HUES64 (cell line): ENCODE measurements around the gene IFT27.

Experiments
- H3K27ac ChIP-seq: 2 replicates; pipeline ENCODE4 v1.7.0; 2013; ENCODE audit warnings: low read depth, low read length, inconsistent platforms
- H3K27me3 ChIP-seq: 2 replicates; pipeline ENCODE4 v1.6.1; 2013; ENCODE audit warnings: mild to moderate bottlenecking, low read length; ENCODE audit not compliant: insufficient read depth
- H3K36me3 ChIP-seq: 2 replicates; pipeline ENCODE4 v1.6.1; 2013; ENCODE audit warnings: mild to moderate bottlenecking, low read length; ENCODE audit not compliant: insufficient read depth
- H3K4me1 ChIP-seq: 2 replicates; pipeline ENCODE4 v1.6.1; 2013; ENCODE audit warnings: mild to moderate bottlenecking, low read length, moderate library complexity; ENCODE audit not compliant: insufficient read depth
- H3K4me3 ChIP-seq: 2 replicates; pipeline ENCODE4 v1.5.1; 2013; ENCODE audit warnings: mild to moderate bottlenecking, low read length, moderate library complexity
- H3K9ac ChIP-seq: 2 replicates; pipeline ENCODE4 v1.6.1; 2013; ENCODE audit warnings: mild to moderate bottlenecking, low read depth, low read length
- H3K9me3 ChIP-seq: 2 replicates; pipeline ENCODE4 v1.6.1; 2013; ENCODE audit warnings: low read depth, low read length; ENCODE audit not compliant: insufficient read depth
- WGBS: fragments of 150-250, 120-280 bp; methylation state at CpG from one replicate; pipeline ENCODE4 v1.1.7; 2013; ENCODE audit warnings: missing lambda C conversion rate; 5-methylcytosine and 5-hydroxymethylcytosine counted together

IFT27 gene

DNA sequence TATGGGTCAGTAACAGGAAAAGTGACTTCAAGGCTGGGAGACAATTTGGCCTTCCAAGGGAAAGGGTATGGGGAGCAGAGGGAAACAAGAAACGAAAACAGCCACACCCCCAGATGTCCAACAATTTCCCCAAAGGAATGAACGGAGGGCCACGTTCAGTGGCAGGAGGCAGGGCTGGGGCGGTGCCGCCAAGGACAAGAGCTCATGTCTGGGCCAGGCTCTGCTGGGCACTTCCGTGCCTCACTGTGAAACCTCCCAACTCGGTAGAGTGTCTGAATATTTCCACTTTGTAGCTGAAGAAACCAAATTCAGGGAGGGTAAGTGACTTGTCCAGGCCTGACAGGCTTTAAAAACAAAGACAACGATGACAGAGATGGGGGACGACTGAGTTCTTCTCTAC lies 11.9 kb downstream of the IFT27 start:
- H3K4me3 ChIP-seq = no peak overlapping the region
- no peaks in the 10 kb centered on the region for H3K9me3 ChIP-seq
- peaks cover 40% of the 10 kb centered on the region for H3K36me3 ChIP-seq
- H3K27me3 ChIP-seq = no peaks in the 10 kb centered on the region
- H3K4me1 ChIP-seq = no peaks in the 10 kb centered on the region
- no peak overlapping the region for H3K27ac ChIP-seq
- H3K9ac ChIP-seq = no peak overlapping the region
- 95% methylated on average over 9 of the region's 9 CpGs for WGBS

- Histone ChIP-seq H3K27ac (no peak overlapping the region), H3K4me3 (no peak overlapping the region), H3K9me3 (no peaks in the 10 kb centered on the region), H3K27me3 (no peaks in the 10 kb centered on the region), H3K36me3 (peaks cover 40% of the 10 kb centered on the region), H3K9ac (no peak overlapping the region), H3K4me1 (no peaks in the 10 kb centered on the region)
- WGBS = 93% methylated on average over 8 of the region's 8 CpGs
Observed at GRCh38 chr22:36763576-36763975, 12.3 kb downstream of the IFT27 start.

- H3K4me3 ChIP-seq = no peak overlapping the region
Observed at GRCh38 chr22:36762687-36763260, 13.1 kb downstream of the IFT27 start.

DNA sequence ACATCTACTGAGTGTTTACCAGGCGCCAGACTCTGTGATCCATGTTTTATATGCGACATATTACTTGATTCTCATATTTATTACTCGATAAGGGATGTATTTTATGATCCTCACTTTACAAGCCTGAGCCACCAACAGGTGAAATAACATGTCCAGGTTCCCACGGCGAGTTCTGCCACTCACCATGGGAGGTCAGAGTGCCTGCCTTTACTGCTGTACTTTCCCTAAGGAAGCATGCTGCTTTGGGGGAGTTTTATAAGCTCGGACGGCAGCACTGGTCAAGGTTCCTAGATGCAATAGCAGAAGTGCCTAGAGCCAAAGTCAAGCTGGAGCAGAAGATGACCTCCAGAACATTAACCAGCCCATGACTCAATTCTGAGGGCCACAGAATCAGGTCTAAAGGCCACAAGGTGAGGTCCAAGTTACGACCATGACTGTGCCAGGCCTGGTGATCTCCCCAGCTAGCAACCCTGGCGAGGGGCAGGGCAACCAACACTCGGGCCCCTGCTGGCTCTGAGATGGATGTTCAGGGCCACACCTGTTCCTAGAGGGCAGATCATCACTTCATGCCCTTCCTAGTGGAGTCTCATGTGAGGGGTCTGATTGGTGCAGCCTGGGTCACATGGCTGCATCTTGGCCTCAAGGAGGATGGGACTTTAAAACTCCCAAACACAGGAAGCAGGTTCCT lies 14.2 kb downstream of the IFT27 start:
- H3K27me3 ChIP-seq = no peaks in the 10 kb centered on the region
- H3K27ac ChIP-seq = no peak overlapping the region
- H3K4me3 ChIP-seq = no peak overlapping the region
- no peaks in the 10 kb centered on the region for H3K9me3 ChIP-seq
- H3K36me3 ChIP-seq = peaks cover 36% of the 10 kb centered on the region
- 93% methylated on average over 10 of the region's 10 CpGs for WGBS
- no peak overlapping the region for H3K9ac ChIP-seq
- no peaks in the 10 kb centered on the region for H3K4me1 ChIP-seq

More at GRCh38 chr22:36762687-36763260, 13.1 kb downstream of the IFT27 start:
- Histone ChIP-seq H3K9ac (no peak overlapping the region), H3K27ac (no peak overlapping the region), H3K9me3 (no peaks in the 10 kb centered on the region), H3K27me3 (no peaks in the 10 kb centered on the region), H3K4me1 (no peaks in the 10 kb centered on the region), H3K36me3 (peaks cover 40% of the 10 kb centered on the region)
- whole genome bisulfite sequencing = 95% methylated on average over 17 of the region's 17 CpGs

GRCh38 chr22:36760786-36761185 lies 15.1 kb downstream of the IFT27 start:
- no peaks in the 10 kb centered on the region for H3K27me3 ChIP-seq
- H3K4me1 ChIP-seq = no peaks in the 10 kb centered on the region
- peaks cover 31% of the 10 kb centered on the region for H3K36me3 ChIP-seq
- H3K4me3 ChIP-seq = no peak overlapping the region
- WGBS = 95% methylated on average over 11 of the region's 11 CpGs
- H3K9me3 ChIP-seq = no peaks in the 10 kb centered on the region
- H3K27ac ChIP-seq = no peak overlapping the region
- H3K9ac ChIP-seq = no peak overlapping the region

- H3K4me3 ChIP-seq = no peak overlapping the region
- WGBS = 93% methylated on average over 19 of the region's 19 CpGs
- peaks cover 28% of the 10 kb centered on the region for H3K36me3 ChIP-seq
- H3K9ac ChIP-seq = no peak overlapping the region
- H3K9me3 ChIP-seq = no peaks in the 10 kb centered on the region
- H3K4me1 ChIP-seq = no peaks in the 10 kb centered on the region
- no peaks in the 10 kb centered on the region for H3K27me3 ChIP-seq
- no peak overlapping the region for H3K27ac ChIP-seq
Observed at GRCh38 chr22:36759481-36760159, 16.3 kb downstream of the IFT27 start.

- Histone ChIP-seq H3K4me3 (no peak overlapping the region), H3K27me3 (no peaks in the 10 kb centered on the region), H3K36me3 (peaks cover 26% of the 10 kb centered on the region), H3K27ac (no peak overlapping the region), H3K4me1 (no peaks in the 10 kb centered on the region), H3K9ac (no peak overlapping the region), H3K9me3 (no peaks in the 10 kb centered on the region)
- 88% methylated on average over 15 of the region's 15 CpGs for WGBS
Observed at GRCh38 chr22:36758792-36759271, 17.1 kb downstream of the IFT27 start.

- H3K36me3 ChIP-seq = peaks cover 15% of the 10 kb centered on the region; the same call in 1 of the 2 replicates
- H3K4me3 ChIP-seq = no peak overlapping the region
- H3K9me3 ChIP-seq = no peaks in the 10 kb centered on the region
- no peak overlapping the region for H3K27ac ChIP-seq
- peaks cover 8% of the 10 kb centered on the region for H3K27me3 ChIP-seq
- H3K9ac ChIP-seq = no peak overlapping the region
- 80% methylated on average over 19 of the region's 19 CpGs for WGBS
- H3K4me1 ChIP-seq = no peaks in the 10 kb centered on the region
Observed at GRCh38 chr22:36757668-36758211, 18.2 kb downstream of the IFT27 start.

GRCh38 chr22:36756746-36757655 lies 18.9 kb downstream of the IFT27 start:
- Histone ChIP-seq H3K4me1 (no peaks in the 10 kb centered on the region), H3K4me3 (no peak overlapping the region), H3K27me3 (peaks cover 16% of the 10 kb centered on the region), H3K27ac (no peak overlapping the region), H3K9ac (no peak overlapping the region), H3K36me3 (peaks cover 8% of the 10 kb centered on the region; the same call in 1 of the 2 replicates), H3K9me3 (no peaks in the 10 kb centered on the region)
- 82% methylated on average over 28 of the region's 28 CpGs for WGBS

GRCh38 chr22:36756031-36756430 lies 19.9 kb downstream of the IFT27 start:
- Histone ChIP-seq H3K9me3 (no peaks in the 10 kb centered on the region), H3K4me3 (no peak overlapping the region), H3K27me3 (peaks cover 17% of the 10 kb centered on the region), H3K4me1 (no peaks in the 10 kb centered on the region), H3K36me3 (no peaks in the 10 kb centered on the region), H3K27ac (no peak overlapping the region), H3K9ac (no peak overlapping the region)
- WGBS = 81% methylated on average over 7 of the region's 7 CpGs
